CD4-positive, alpha-beta T cell (primary cell): ENCODE results near the gene WDPCP. TPM values are rescaled to one million over a fixed set of nuclear protein-coding genes. Genes with fewer than 3 reads are reported as not detected.
"Not testable (repeated sequence)": the region's sequence is repeated elsewhere in the genome, so short reads cannot be mapped to it uniquely, and the experiment has no call there.

Source experiments
- ATAC-seq: fragments of 200-7000 bp; cut with Tn5 transposase; one replicate; pipeline ENCODE4 v1.10.0; 2022; ENCODE audit warnings: mild to moderate bottlenecking; ENCODE audit not compliant: poor library complexity
- CTCF ChIA-PET: fragments of 350-600 bp; sonication (Branson Sonifier 250); formaldehyde crosslinking; loops from one replicate; lab custom pipeline; 2021; ENCODE audit warnings: antibody characterized with exemption, inconsistent platforms; lab: Charles Lee
- POLR2A ChIA-PET: fragments of 350-600 bp; sonication (Branson Sonifier 250); formaldehyde crosslinking; loops from one replicate; lab custom pipeline; 2021; ENCODE audit warnings: antibody characterized with exemption, inconsistent platforms; lab: Charles Lee
- DNase-seq, 14 experiments: peaks; one replicate each; pipeline ENCODE4 v3.0.0-alpha.2; 2013 to 2020; ENCODE audit warnings: mixed read lengths in 2 of 14
- H3K27ac ChIP-seq, 2 donors: one replicate each; pipeline versions ENCODE4 v1.5.1 to v1.7.0; 2013; ENCODE audit warnings: low read length in 2 of 2, low read depth in 1 of 2, mild to moderate bottlenecking in 1 of 2
- H3K27me3 ChIP-seq, 2 experiments: 1 replicate in 1 of 2; 2 replicates in 1 of 2; pipeline versions ENCODE4 v1.6.1 to v1.7.0; 2013; ENCODE audit warnings: low read length in 2 of 2, control low read depth in 1 of 2, mild to moderate bottlenecking in 1 of 2, moderate library complexity in 1 of 2; ENCODE audit not compliant: insufficient read depth in 2 of 2, control insufficient read depth in 1 of 2
- H3K36me3 ChIP-seq: one replicate; pipeline ENCODE4 v1.6.1; 2013; ENCODE audit warnings: low read length, control low read depth; ENCODE audit not compliant: insufficient read depth
- H3K4me1 ChIP-seq: one replicate; pipeline ENCODE4 v1.6.1; 2013; ENCODE audit warnings: low read length, control low read depth; ENCODE audit not compliant: insufficient read depth
- H3K4me3 ChIP-seq: one replicate; pipeline ENCODE4 v1.5.1; 2013; ENCODE audit warnings: mild to moderate bottlenecking, low read length, moderate library complexity
- H3K9me3 ChIP-seq, 2 experiments: 1 replicate in 1 of 2; 2 replicates in 1 of 2; pipeline versions ENCODE4 v1.6.1 to v1.7.0; 2013; ENCODE audit warnings: low read length in 2 of 2, mild to moderate bottlenecking in 2 of 2, control low read depth in 1 of 2, moderate library complexity in 1 of 2; ENCODE audit not compliant: control insufficient read depth in 1 of 2, insufficient read depth in 1 of 2
- H3K27ac Mint-ChIP-seq: one replicate; pipeline ENCODE4 v1.8.0; 2020; ENCODE audit warnings: mixed read lengths
- H3K27me3 Mint-ChIP-seq: one replicate; pipeline ENCODE4 v1.8.0; 2021; ENCODE audit warnings: mixed read lengths
- H3K36me3 Mint-ChIP-seq: one replicate; pipeline ENCODE4 v1.8.0; 2021; ENCODE audit warnings: low read depth, mixed read lengths
- H3K4me1 Mint-ChIP-seq: one replicate; pipeline ENCODE4 v1.8.0; 2021; ENCODE audit warnings: low read depth, mixed read lengths
- H3K4me3 Mint-ChIP-seq: one replicate; pipeline ENCODE4 v1.8.0; 2020; ENCODE audit warnings: mild to moderate bottlenecking, mixed read lengths
- H3K9me3 Mint-ChIP-seq: one replicate; pipeline ENCODE4 v1.8.0; 2020; ENCODE audit warnings: mixed read lengths
- CTCF ChIP-seq: fragments of 200-600 bp; IDR thresholded peaks from one replicate; pipeline ENCODE4 v1.8.0; 2022; ENCODE audit warnings: antibody characterized with exemption, mild to moderate bottlenecking
- intact Hi-C, 2 experiments: fragments of 100-400 bp; cut with DNase I in 1 of 2; cut with micrococcal nuclease in 1 of 2; formaldehyde crosslinking; loops; one replicate each; pipeline versions ENCODE4 v1.15.1 to v1.9.0; 2023 to 2025; cut with DNase I, micrococcal nuclease
- total RNA-seq, 174 experiments: library from RNA in 2 of 174; stranded (reverse) in 2 of 174; gene quantifications; one replicate each; pipeline ENCODE4 v1.2.3 and lab custom pipeline; 2021 to 2026

WDPCP gene
- total RNA-seq, 2 experiments from 2014 or later, result 8.7 to 9.9 TPM

DNA sequence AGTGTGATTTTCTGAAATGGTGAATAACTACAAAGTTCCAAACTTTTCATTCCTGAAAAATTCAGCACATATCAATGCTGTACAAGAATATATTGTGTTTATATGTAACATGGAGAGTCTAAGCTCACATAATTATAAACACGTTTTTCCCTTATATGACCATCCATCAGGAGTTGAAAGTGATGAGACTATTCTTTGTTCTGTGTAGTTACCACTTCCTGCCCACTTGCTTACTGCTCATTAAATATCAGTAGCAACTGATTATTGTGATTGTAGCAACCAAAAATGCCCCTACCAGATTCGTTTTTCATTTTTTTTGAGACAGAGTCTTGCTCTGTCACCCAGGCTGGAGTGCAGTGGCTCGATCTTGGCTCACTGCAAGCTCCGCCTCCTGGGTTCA, 506.9 kb downstream of the WDPCP start:
- TF ChIP-seq CTCF, result no peak
- Mint-ChIP-seq H3K9me3 (no peaks in the 10 kb centered on the region), H3K27me3 (peaks cover 48% of the 10 kb centered on the region), H3K36me3 (no peaks in the 10 kb centered on the region), H3K4me1 (no peaks in the 10 kb centered on the region), H3K4me3 (no peak overlapping the region), H3K27ac (no peak overlapping the region)
- Histone ChIP-seq H3K36me3 (no peaks in the 10 kb centered on the region), H3K9me3 (no peaks in the 10 kb centered on the region), H3K27me3 (peaks cover 0 to 6% of the 10 kb centered on the region in 2 experiments), H3K4me1 (no peaks in the 10 kb centered on the region), H3K27ac (no peak overlapping the region), H3K4me3 (no peak overlapping the region)
- ChIA-PET CTCF (no interaction called here), POLR2A (no interaction called here)
- DNase-seq (no peak), ATAC-seq (no peak)
- intact Hi-C loops, result no loop called here

GRCh38 chr2:63078852-63079606, 509.2 kb downstream of the WDPCP start:
- intact Hi-C loops, result no loop called here
- Mint-ChIP-seq H3K36me3 (no peaks in the 10 kb centered on the region), H3K9me3 (no peaks in the 10 kb centered on the region), H3K27ac (no peak overlapping the region), H3K4me1 (no peaks in the 10 kb centered on the region), H3K27me3 (peaks cover 50% of the 10 kb centered on the region), H3K4me3 (no peak overlapping the region)
- POLR2A ChIA-PET, result no interaction called here
- no peak for DNase-seq
- H3K4me1 ChIP-seq, result no peaks in the 10 kb centered on the region
- no peaks in the 10 kb centered on the region for H3K36me3 ChIP-seq
- H3K27ac ChIP-seq, result no peak overlapping the region
- no peaks in the 10 kb centered on the region for H3K9me3 ChIP-seq
- no peak for TF ChIP-seq CTCF
- CTCF ChIA-PET, result no interaction called here
- no peaks in the 10 kb centered on the region for H3K27me3 ChIP-seq
- ATAC-seq, result no peak
- H3K4me3 ChIP-seq, result no peak overlapping the region

- POLR2A ChIA-PET, intact Hi-C loops, H3K36me3 ChIP-seq: not testable (repeated sequence)
These were observed 513.9 kb downstream of the WDPCP start for GRCh38 chr2:63074399-63074798.

DNA sequence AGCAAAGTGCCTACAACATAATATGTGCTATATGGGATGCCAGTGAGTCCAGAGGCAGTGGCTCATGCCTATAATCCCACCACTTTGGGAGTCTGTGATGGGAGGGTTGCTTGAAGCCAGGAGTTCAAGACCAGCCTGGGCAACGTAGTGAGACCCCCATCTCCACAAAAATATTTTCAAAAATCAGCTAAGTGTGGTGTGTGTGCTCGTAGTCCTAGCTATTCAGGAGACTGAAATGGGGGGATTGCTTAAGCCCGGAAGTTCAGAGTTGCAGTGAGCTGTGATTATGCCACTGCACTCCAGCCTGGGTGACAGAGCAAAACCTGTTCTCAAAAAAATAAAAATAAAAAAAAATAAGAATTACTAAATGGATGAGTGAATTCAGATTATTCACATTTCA, 514.3 kb downstream of the WDPCP start:
- Mint-ChIP-seq H3K4me1 (no peaks in the 10 kb centered on the region), H3K4me3 (no peak overlapping the region), H3K36me3 (no peaks in the 10 kb centered on the region), H3K9me3 (no peaks in the 10 kb centered on the region), H3K27ac (no peak overlapping the region), H3K27me3 (peaks cover 36% of the 10 kb centered on the region)
- H3K4me1 ChIP-seq, result no peaks in the 10 kb centered on the region
- H3K9me3 ChIP-seq, result peaks cover 0 to 8% of the 10 kb centered on the region in 2 experiments
- no peak for ATAC-seq
- intact Hi-C loops, result no loop called here
- ChIA-PET POLR2A (no interaction called here), CTCF (no interaction called here)
- H3K36me3 ChIP-seq, result no peaks in the 10 kb centered on the region
- no peak for DNase-seq
- TF ChIP-seq CTCF, result no peak
- no peak overlapping the region for H3K27ac ChIP-seq
- no peak overlapping the region for H3K4me3 ChIP-seq
- H3K27me3 ChIP-seq, result peaks cover 0 to 3% of the 10 kb centered on the region in 2 experiments

More at GRCh38 chr2:63074399-63074798, 513.9 kb downstream of the WDPCP start:
- H3K9me3 ChIP-seq, H3K4me3 Mint-ChIP-seq, H3K27ac Mint-ChIP-seq, H3K27ac ChIP-seq, DNase-seq, H3K4me1 Mint-ChIP-seq, H3K4me3 ChIP-seq, CTCF ChIA-PET, H3K27me3 ChIP-seq, ATAC-seq, H3K36me3 Mint-ChIP-seq, H3K9me3 Mint-ChIP-seq, H3K4me1 ChIP-seq: not testable (repeated sequence)
- peaks cover 36% of the 10 kb centered on the region for H3K27me3 Mint-ChIP-seq
